Osteoblast (primary cell): Measurements from ENCODE around the gene FYTTD1. TPM values are rescaled to one million over a fixed set of nuclear protein-coding genes. Genes with fewer than 3 reads are reported as not detected.
A peak's percentile ranks its signal among the peaks of the same experiment; 100 is the strongest.

Experiments
- DNase-seq: peaks from one replicate; pipeline ENCODE4 v3.0.0; 2011; ENCODE audit warnings: low spot score, mixed read lengths; ENCODE audit not compliant: insufficient read length; ENCODE audit errors: missing footprints
- H2AFZ ChIP-seq: 2 replicates; pipeline ENCODE4 v1.6.0; 2011; ENCODE audit warnings: mild to moderate bottlenecking, low read length
- H3K27ac ChIP-seq: 2 replicates; pipeline ENCODE4 v1.5.1; 2011; ENCODE audit warnings: mild to moderate bottlenecking, low read depth, low read length, moderate library complexity
- H3K27me3 ChIP-seq: 2 replicates; pipeline ENCODE4 v1.6.0; 2012; ENCODE audit warnings: mild to moderate bottlenecking, control low read depth, inconsistent platforms, low read length, moderate library complexity; ENCODE audit not compliant: insufficient read depth
- H3K36me3 ChIP-seq: 2 replicates; pipeline ENCODE4 v1.5.1; 2011; ENCODE audit warnings: mild to moderate bottlenecking, low read length, control low read depth, moderate library complexity; ENCODE audit not compliant: insufficient read depth
- H3K4me1 ChIP-seq: 2 replicates; pipeline ENCODE4 v1.5.1; 2011; ENCODE audit warnings: mild to moderate bottlenecking, low read length, control low read depth, moderate library complexity; ENCODE audit not compliant: insufficient read depth
- H3K4me2 ChIP-seq: 2 replicates; pipeline ENCODE4 v1.6.0; 2011; ENCODE audit warnings: mild to moderate bottlenecking, low read length; ENCODE audit not compliant: insufficient read depth
- H3K4me3 ChIP-seq: fragments of 200-600 bp; sonication (generic); 3 replicates; pipeline ENCODE4 v1.5.1; 2012; ENCODE audit warnings: mild to moderate bottlenecking, low read length, inconsistent platforms; ENCODE audit not compliant: insufficient read depth
- H3K79me2 ChIP-seq: 2 replicates; pipeline ENCODE4 v1.6.0; 2012; ENCODE audit warnings: mild to moderate bottlenecking, low read length, control low read depth, inconsistent platforms; ENCODE audit not compliant: insufficient read depth
- H3K9me3 ChIP-seq: 2 replicates; pipeline ENCODE4 v1.5.1; 2011; ENCODE audit warnings: low read depth, low read length, control low read depth
- H4K20me1 ChIP-seq: 2 replicates; pipeline ENCODE4 v1.6.0; 2012; ENCODE audit warnings: mild to moderate bottlenecking, low read length, control low read depth; ENCODE audit not compliant: insufficient read depth
- CTCF ChIP-seq: IDR thresholded peaks from 2 replicates; pipeline ENCODE4 v1.5.1; 2011; ENCODE audit warnings: mild to moderate bottlenecking, low read depth, low read length, moderate library complexity; ENCODE audit errors: extremely low read depth
- total RNA-seq: library from RNA; depleted of rRNA; stranded (reverse); fragments of >200 nt; gene quantifications from 2 replicates; pipeline ENCODE4 v1.2.3, GENCODE V29; 2012

Gene FYTTD1
- total RNA-seq, 1 donor = 42.0 TPM

DNA sequence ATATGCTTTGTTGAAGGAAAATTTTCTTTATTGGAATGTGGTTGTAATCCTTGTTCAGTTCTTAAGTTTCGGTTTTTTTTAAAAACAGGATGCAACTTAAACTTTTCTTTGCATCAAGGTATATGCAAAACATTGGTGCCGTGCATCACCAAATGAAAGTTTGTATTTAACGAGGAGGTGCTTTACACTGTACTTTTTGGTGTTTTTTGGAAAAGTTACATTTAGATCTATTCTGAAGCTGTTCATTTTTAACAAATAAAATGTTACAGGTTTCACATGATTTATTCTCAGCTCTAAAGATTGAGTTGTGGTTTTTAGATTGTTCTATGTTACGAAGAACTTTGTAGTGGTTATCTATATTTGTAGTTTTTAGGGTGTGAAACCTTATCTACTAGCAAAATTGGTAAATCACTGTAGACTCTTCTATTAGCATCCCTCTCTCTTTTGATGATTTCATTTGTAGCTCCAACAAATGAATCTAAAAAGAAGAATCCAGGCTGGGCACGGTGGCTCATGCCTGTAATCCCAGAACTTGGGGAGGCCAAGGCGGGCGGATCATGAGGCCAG lies 34.4 kb downstream of the FYTTD1 start:
- H3K4me1 ChIP-seq = no peaks in the 10 kb centered on the region
- H3K27me3 ChIP-seq = no peaks in the 10 kb centered on the region
- H3K9me3 ChIP-seq = no peaks in the 10 kb centered on the region
- peaks cover 39% of the 10 kb centered on the region for H3K36me3 ChIP-seq
- TF ChIP-seq CTCF = no peak
- H2AFZ ChIP-seq = no peak overlapping the region
- H4K20me1 ChIP-seq = peaks cover 2% of the 10 kb centered on the region
- H3K4me2 ChIP-seq = no peak overlapping the region
- no peak for DNase-seq
- H3K79me2 ChIP-seq = no peaks in the 10 kb centered on the region
- H3K27ac ChIP-seq = no peak overlapping the region
- H3K4me3 ChIP-seq = no peak overlapping the region

- H2AFZ ChIP-seq = no peak overlapping the region
- peaks cover 15% of the 10 kb centered on the region for H3K36me3 ChIP-seq
- H3K4me2 ChIP-seq = no peak overlapping the region
- DNase-seq = peak; percentile 39
- H4K20me1 ChIP-seq = no peaks in the 10 kb centered on the region
- H3K9me3 ChIP-seq = no peaks in the 10 kb centered on the region
- no peak overlapping the region for H3K4me3 ChIP-seq
- no peak overlapping the region for H3K27ac ChIP-seq
- peaks cover 16% of the 10 kb centered on the region for H3K79me2 ChIP-seq
- peaks cover 3% of the 10 kb centered on the region for H3K4me1 ChIP-seq
- TF ChIP-seq CTCF = no peak
- no peaks in the 10 kb centered on the region for H3K27me3 ChIP-seq
Measured at GRCh38 chr3:197787412-197787811, 37.7 kb downstream of the FYTTD1 start.

DNA sequence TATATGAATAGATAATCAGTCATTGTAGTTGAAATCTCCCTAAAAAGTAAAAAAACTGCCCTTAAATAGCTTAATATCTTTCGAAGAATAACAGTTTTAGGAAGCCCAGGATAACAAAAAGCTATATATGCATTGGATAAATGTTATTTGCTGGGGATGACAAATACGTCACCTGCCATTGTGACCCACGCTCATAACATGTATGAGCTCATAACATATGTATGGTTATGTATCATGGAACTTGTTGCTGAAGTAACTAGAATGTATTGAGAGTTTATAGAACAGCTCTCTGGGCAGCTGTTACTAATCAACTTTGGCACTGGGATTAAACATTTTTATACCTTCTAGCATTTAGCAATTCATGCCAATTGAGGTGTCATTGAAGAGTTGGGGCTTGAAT lies 39.6 kb downstream of the FYTTD1 start:
- TF ChIP-seq CTCF = no peak
- no peaks in the 10 kb centered on the region for H3K9me3 ChIP-seq
- no peaks in the 10 kb centered on the region for H3K27me3 ChIP-seq

DNA sequence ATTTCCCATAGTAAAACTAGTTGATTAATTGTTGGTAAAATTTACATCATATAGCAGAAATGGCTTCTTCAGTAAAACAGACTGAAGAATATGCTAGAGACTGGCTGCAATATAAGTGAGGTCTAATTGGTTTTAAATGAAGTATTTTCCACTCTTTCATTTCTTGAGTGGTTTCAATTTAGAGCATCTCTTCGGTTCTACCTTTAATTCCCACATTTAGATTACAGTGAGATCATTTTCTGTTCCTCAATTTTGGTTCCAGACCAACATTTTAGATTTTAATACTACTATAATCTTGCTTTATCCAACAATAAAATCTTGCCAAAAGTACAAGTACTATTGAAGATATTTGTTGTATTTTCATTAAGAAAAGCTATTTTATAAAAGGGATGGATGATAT lies 40.4 kb downstream of the FYTTD1 start:
- peak overlapping the region; percentile 95 for H3K4me3 ChIP-seq
- H3K4me2 ChIP-seq = peak overlapping the region; percentile 93
- TF ChIP-seq CTCF = no peak

More for the DNA sequence above, 39.6 kb downstream of the FYTTD1 start:
- peaks cover 11% of the 10 kb centered on the region for H4K20me1 ChIP-seq
- no peak overlapping the region for H2AFZ ChIP-seq
- H3K4me2 ChIP-seq = no peak overlapping the region
- H3K36me3 ChIP-seq = peaks cover 13% of the 10 kb centered on the region
- peaks cover 35% of the 10 kb centered on the region for H3K79me2 ChIP-seq
- H3K27ac ChIP-seq = no peak overlapping the region
- no peak overlapping the region for H3K4me3 ChIP-seq
- peaks cover 14% of the 10 kb centered on the region for H3K4me1 ChIP-seq
- no peak for DNase-seq

More for the DNA sequence above, 40.4 kb downstream of the FYTTD1 start:
- H3K9me3 ChIP-seq = no peaks in the 10 kb centered on the region
- H3K27ac ChIP-seq = peak overlapping the region; percentile 93
- H3K36me3 ChIP-seq = peaks cover 13% of the 10 kb centered on the region
- no peak overlapping the region for H2AFZ ChIP-seq
- H3K79me2 ChIP-seq = peaks cover 41% of the 10 kb centered on the region
- no peaks in the 10 kb centered on the region for H3K27me3 ChIP-seq
- H3K4me1 ChIP-seq = peaks cover 19% of the 10 kb centered on the region
- DNase-seq = no peak
- H4K20me1 ChIP-seq = peaks cover 15% of the 10 kb centered on the region
